Astrocyte of the cerebellum (primary cell): ENCODE measurements around the gene DPP4.

ENCODE experiments used
- DNase-seq: peaks from one replicate; pipeline ENCODE4 v3.0.0-alpha.2; 2011; ENCODE audit warnings: low read depth
- H3K4me3 ChIP-seq: 2 replicates; pipeline ENCODE4 v1.5.1; 2011; ENCODE audit warnings: mild to moderate bottlenecking, low read depth, low read length, moderate library complexity
- in situ Hi-C: cut with HindIII; loops from 2 replicates; pipeline ENCODE4 v1.10.0; 2017; ENCODE audit warnings: low sequenced_read_pairs
- TF ChIP-seq, protein P1 (sequence below): IDR thresholded peaks from 2 replicates; pipeline ENCODE4 v1.5.1; 2012; ENCODE audit warnings: low read length, low read depth, moderate library complexity, mild to moderate bottlenecking; ENCODE audit errors: missing control alignments

Gene DPP4

DNA sequence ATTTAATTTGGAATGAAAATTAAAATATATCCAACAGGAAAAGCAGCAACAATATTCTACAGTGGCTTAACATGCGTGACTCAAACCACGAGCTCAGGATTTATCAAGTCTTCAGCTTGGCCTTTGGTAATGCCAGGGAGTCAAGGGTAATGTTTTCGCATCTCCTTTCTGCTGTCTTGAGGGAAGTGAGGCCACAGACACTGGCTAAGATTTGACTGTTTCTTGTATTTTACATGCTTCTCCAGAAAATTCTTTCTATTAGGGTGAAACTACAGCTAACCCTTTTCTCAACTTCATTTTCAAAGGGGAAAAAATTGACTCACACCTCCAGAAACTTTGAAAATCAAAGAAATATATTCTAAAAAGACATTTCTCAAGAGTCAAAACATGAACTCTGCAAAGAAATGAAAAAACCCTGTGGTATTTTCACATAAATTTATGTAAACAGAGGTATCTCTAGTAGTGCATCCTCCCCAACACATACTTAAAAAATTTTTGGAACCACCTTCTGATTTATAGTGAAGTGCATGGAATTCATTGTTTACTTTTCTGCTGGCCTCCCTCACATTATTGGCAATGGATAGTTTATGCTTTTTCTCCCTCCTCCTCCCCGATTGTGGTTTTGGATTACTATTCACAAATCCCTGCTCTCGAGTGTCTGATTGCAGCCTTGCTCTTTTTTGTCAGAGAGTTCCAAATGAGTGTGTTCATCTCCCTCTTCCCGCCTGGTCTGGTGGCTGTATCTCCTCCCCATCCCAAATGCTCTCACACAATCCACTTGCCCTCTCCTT lies 48.7 kb downstream of the DPP4 start:
- peak; percentile 35 for DNase-seq
- in situ Hi-C loops: no loop called here
- no peak overlapping the region for H3K4me3 ChIP-seq
- TF ChIP-seq, protein P1, sequence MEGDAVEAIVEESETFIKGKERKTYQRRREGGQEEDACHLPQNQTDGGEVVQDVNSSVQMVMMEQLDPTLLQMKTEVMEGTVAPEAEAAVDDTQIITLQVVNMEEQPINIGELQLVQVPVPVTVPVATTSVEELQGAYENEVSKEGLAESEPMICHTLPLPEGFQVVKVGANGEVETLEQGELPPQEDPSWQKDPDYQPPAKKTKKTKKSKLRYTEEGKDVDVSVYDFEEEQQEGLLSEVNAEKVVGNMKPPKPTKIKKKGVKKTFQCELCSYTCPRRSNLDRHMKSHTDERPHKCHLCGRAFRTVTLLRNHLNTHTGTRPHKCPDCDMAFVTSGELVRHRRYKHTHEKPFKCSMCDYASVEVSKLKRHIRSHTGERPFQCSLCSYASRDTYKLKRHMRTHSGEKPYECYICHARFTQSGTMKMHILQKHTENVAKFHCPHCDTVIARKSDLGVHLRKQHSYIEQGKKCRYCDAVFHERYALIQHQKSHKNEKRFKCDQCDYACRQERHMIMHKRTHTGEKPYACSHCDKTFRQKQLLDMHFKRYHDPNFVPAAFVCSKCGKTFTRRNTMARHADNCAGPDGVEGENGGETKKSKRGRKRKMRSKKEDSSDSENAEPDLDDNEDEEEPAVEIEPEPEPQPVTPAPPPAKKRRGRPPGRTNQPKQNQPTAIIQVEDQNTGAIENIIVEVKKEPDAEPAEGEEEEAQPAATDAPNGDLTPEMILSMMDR: no peak

DNA sequence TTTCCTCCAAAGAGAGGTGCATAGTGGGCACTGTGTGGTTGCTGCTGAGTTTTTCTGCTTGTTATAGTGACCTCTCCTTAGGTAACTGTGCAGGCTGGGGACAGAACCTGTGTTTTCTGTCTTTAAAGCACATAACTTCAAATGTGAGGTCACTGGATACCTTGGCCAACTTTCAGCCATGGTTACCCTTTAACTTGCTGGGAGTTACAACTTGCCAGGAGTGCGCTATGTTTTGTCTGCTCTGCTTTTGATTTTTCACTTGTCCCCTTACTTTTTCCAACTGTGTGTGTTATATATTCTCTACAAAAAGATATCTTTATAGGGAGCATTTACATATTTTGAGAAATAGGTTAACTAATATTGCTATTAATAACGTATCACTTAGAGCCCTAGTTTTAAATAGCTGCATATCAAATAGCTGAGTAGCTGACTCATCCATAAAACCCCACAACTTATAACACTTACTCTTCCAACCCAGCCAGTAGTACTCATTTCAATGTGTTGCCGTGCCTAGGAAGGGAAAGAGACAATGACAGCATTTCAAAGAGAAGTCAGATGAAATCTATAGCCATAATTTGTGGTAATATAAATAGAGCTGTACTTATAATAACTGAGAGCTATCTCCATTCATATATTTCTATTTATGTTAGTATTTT lies 51.6 kb downstream of the DPP4 start:
- in situ Hi-C loops: no loop called here
- no peak overlapping the region for H3K4me3 ChIP-seq
- no peak for DNase-seq
- TF ChIP-seq, protein P1: no peak

DNA sequence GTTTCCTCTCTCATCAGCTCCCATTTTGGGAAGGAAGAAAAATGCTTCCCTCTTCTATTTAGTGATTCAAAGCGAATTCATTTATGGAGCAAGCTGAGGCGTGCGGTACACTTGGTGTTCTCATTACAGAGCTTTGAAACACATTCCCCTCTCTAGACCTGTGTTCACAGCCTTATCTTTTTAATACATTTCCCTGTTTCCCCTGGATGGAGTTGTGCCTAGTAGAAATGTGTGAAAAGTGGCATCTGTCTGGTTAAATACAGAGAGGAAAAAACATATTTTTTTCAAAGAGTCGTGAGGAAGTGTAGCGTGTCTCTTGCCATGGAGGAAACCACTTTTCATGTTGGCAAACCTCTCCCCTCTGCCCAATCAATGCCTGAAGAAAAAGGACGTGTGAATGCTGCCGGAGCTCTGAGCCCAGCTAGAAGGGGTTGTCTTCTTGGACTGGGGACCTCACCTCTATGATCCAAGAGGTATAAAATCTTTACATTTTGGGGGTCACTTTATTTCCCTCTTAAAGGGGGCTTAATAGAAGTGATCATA lies 52.4 kb downstream of the DPP4 start:
- in situ Hi-C loops: no loop called here
- TF ChIP-seq, protein P1: no peak
- no peak overlapping the region for H3K4me3 ChIP-seq
- DNase-seq: no peak

DNA sequence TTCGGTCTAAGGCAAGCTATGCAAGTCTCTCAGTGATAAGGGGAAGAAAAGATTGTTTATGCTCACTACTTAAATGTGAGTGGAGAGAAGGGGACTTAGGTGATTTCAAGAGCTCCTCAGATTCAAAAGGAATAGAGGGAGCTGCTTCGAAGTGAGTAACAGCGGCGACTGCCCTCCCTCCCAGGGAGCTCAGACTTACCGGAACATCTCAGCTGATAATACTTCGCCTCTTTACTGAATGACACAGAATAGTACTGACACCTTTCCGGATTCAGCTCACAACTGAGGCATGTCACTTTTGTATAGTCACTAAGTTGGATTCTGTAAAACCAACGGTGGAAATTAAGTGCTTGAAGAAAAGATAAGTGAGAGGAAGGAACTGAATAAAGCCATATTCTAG lies 55.5 kb downstream of the DPP4 start:
- in situ Hi-C loops: no loop called here
- no peak for DNase-seq
- TF ChIP-seq, protein P1: no peak
- no peak overlapping the region for H3K4me3 ChIP-seq

DNA sequence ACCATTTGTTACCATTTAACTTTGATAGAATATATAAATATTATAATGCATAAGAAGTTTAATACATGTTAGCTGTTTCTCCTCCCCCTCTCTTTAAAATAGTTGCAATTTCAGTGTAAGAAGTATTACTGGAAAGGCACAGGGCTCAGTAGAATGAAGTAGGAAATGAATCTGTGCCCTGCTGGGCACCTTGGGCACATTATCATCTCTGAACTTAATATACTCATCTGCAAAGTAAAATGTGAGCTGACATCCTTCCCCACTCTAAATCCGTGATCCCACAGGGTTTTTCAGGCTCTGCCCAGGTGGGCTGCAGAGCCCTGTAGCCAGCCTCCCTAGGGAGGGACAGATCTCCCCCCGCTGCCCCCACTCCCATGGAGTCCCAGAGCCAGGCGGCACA lies 56.8 kb downstream of the DPP4 start:
- in situ Hi-C loops: no loop called here
- TF ChIP-seq, protein P1: no peak

DNA sequence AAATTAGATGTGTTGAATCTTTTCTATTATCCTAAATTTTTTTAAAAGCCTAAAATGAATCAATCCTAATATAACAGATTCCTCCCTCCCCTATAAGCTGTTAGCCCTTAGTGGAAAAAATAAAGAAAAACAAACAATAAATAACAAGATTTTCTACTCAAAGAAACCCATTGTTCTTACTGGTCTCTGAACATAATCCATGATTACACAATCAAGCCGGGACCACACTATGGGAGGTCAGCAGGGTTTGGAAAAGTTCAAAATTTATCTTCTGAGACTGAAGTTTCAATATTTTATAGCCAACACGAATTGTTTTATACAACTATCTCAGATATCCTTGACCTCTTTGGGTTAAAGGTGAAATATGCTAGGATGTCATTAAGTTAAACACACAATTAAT lies 57.9 kb downstream of the DPP4 start:
- in situ Hi-C loops: no loop called here
- DNase-seq: no peak
- no peak overlapping the region for H3K4me3 ChIP-seq
- TF ChIP-seq, protein P1: no peak

More for the DNA sequence above, 56.8 kb downstream of the DPP4 start:
- no peak overlapping the region for H3K4me3 ChIP-seq
- DNase-seq: no peak
